Amniotic stem cell (primary cell): ENCODE results near the gene PDE4D.
A peak's percentile ranks its signal among the peaks of the same experiment; 100 is the strongest.

ENCODE experiments used
- DNase-seq: peaks from one replicate; lab custom pipeline; 2025; lab: John Stamatoyannopoulos, UW

PDE4D gene

GRCh38 chr5:59358005-59358861, 535.3 kb downstream of the PDE4D start:
- no peak for DNase-seq

GRCh38 chr5:59357381-59357977, 536.0 kb downstream of the PDE4D start:
- no peak for DNase-seq

GRCh38 chr5:59356813-59357380, 536.6 kb downstream of the PDE4D start:
- no peak for DNase-seq

DNA sequence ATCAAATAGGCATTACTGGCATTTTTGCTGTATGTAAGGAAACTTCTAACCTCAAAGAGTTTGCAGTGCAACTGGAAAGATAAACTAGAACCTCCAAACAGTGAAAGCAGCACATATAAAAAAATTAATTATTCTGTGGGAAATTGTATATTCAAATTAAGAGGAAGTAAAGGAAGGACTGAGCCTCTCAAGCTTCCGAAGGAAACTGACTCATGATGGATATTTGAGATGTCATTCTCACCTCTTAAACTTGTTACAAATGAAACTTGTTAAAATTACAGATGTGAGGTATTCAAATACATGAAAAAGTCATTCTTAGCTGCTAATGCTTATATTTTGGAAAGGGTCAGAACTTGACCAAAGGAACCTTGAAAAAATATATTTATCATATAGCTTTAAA, 538.7 kb downstream of the PDE4D start:
- DNase-seq = no peak

DNA sequence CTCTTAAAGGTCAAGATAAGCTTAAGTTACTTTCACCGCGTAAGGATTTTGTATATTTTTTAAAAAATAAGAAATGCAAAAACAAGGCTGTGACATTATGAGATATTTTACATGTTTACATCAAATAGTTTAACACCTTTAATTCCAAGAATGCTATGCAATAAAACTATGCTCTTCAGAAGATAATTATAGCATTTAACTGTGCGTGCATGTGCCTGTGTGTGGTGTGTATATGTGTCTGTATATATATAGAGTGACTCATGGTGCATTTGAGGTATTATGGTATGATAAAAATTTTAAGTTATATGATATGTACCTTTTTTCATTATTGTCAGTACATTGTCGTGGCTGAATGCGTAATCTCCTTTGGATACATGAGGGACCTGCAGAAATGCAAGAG, 539.3 kb downstream of the PDE4D start:
- DNase-seq = no peak

GRCh38 chr5:59351076-59351794, 542.3 kb downstream of the PDE4D start:
- no peak for DNase-seq

DNA sequence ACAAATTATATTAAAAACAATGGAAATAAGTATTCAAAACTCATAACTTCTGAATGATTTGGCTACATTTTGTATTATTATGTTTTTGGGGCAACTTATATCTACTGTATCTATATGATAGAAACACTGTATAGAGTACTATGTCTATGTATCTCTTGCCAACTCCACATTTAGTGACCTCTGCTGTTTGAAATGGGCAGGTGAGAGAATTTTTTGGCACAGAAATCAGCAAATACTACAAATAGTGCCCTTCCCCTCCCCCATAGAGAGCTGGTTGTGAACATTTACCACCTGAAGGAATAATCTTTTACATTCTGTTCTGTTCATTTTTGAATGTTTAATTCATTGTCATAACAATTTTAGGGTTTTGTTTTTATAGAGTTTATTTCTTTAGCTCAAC, 545.3 kb downstream of the PDE4D start:
- DNase-seq = no peak

GRCh38 chr5:59346982-59347381, 546.5 kb downstream of the PDE4D start:
- no peak for DNase-seq

DNA sequence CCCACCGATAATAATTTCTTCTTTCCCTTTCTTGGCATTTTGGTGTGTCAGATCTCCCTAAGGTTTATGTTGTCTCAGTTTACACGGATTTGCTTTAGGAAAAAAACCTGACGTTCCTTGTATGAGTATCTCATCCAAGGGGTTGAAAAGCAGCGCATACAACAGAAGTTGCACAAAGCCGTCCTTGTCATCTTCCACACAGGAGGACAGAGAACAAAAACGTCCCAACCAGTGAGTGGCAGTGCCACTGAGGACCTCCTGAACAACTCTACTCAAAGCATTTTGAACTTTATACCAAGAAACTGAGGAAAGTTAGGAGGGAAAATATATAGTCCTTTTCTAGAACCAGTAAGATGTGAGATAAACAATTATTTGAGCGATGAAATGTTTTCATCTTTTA, 547.0 kb downstream of the PDE4D start:
- no peak for DNase-seq

- no peak for DNase-seq
Observed at GRCh38 chr5:59342181-59342580, 551.3 kb downstream of the PDE4D start.

- DNase-seq = no peak
Observed at GRCh38 chr5:59341760-59342159, 551.8 kb downstream of the PDE4D start.

- no peak for DNase-seq
Observed at GRCh38 chr5:59341155-59341554, 552.4 kb downstream of the PDE4D start.

DNA sequence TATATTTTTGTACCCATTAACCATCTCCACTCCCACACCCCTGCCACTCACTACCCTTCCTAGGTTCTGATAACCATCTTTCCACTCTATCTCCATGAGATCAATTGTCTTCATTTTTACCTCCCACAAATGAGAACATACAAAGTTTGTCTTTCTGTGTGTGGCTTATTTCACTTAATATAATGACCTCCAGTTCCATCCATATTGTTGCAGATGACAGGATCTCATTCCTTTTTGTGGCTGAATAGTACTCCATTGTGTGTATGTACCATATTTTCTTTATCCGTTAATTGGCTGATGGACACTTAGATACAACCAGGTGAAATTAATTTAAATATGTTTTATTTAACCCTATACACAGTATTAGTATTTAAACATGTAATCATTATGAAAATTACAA, 552.9 kb downstream of the PDE4D start:
- no peak for DNase-seq

DNA sequence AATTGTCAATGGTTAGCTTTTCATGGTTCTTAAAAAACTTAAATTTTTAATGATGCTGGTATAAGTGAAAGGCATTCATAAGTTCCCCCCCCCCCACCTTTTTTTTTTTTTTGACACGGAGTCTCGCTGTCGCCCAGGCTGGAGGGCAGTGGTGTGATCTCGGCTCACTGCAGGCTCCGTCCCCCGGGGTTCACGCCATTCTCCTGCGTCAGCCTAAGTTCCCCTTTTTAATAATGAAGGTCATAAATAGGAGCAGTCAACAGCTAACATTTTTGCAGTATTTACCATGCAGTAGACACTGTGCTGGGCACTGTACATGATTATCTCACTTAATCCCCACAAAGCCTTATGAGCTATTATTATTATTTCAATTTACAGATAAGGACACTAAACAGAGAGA, 556.3 kb downstream of the PDE4D start:
- no peak for DNase-seq

GRCh38 chr5:59335544-59335943, 558.0 kb downstream of the PDE4D start:
- DNase-seq = no peak

GRCh38 chr5:59333416-59333815, 560.1 kb downstream of the PDE4D start:
- no peak for DNase-seq

GRCh38 chr5:59332236-59332973, 561.1 kb downstream of the PDE4D start:
- no peak for DNase-seq

DNA sequence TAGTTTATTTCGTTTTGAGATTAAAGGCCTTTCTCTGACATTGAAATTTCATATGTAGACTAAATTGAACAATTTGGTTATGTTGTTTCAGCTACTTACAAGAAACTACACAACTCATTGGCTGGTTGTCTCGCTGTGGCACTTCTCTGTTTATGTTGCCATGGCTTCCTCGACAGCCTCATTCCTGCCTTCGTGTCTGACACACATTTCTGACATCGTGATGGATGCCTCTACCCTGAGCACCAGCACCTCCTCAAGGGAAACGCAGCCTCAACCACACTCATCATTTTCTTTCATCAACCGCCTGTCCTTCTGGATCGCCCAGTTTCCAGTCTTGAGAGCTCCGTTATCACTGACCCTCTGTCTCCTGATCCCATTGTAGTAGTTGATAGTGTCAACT, 562.8 kb downstream of the PDE4D start:
- DNase-seq = no peak

GRCh38 chr5:59328709-59329296, 564.7 kb downstream of the PDE4D start:
- DNase-seq = peak; percentile 6

- DNase-seq = no peak
Observed at GRCh38 chr5:59327191-59327980, 566.1 kb downstream of the PDE4D start.

DNA sequence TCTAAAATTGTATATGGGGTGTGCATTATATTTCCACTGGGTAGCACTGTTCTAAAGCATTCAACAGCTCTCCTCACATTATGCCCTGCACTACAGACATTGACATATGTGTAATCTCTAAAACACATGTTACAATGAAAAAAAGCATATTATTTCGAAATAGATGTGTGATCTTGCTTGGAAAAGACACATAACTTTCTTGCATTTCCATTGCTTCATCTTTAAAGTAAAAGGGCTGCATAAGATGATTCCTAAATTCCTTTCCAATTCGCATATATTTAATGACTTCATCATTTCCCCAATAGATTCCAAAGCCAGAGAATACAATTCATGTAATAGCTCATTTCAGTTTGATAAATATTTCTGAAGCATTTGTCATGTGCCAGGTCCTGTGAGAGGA, 566.9 kb downstream of the PDE4D start:
- DNase-seq = no peak
